GM12872 (cell line): ENCODE data around the gene GLI3.
A peak's percentile ranks its signal among the peaks of the same experiment; 100 is the strongest.

Source experiments
- CTCF ChIP-seq: IDR thresholded peaks from 3 replicates; pipeline ENCODE4 v1.5.1; 2011; ENCODE audit warnings: low read depth, mild to moderate bottlenecking, low read length, moderate library complexity; ENCODE audit not compliant: insufficient read depth

GLI3 gene

GRCh38 chr7:41979834-41980307, 257.1 kb downstream of the GLI3 start:
- TF ChIP-seq CTCF: peak; percentile 82

GRCh38 chr7:41978858-41979257, 258.2 kb downstream of the GLI3 start:
- TF ChIP-seq CTCF: no peak

- TF ChIP-seq CTCF: no peak
Observed at GRCh38 chr7:41977661-41978060, 259.3 kb downstream of the GLI3 start.

GRCh38 chr7:41977151-41977651, 259.8 kb downstream of the GLI3 start:
- peak; percentile 67 for TF ChIP-seq CTCF

DNA sequence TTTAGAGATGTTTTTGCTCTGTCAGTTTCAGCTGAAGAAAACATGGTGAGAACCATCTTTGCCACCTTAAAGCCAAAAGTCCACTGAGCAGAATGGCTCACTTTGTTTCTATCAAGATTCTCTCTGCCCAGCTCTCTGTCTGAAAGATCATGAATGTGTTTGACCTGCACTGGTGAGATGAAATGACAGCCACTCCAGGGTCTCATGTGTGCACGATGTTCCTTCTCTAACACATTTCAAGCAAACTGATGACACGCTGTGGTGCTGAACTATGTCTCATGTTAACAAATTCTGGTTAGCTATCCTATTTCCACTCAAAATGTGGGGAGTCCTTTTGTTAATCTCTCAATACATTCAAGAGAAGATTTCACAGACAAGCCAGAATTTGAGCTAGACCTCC, 260.6 kb downstream of the GLI3 start:
- no peak for TF ChIP-seq CTCF

GRCh38 chr7:41975849-41976248, 261.2 kb downstream of the GLI3 start:
- TF ChIP-seq CTCF: no peak

- no peak for TF ChIP-seq CTCF
Observed at GRCh38 chr7:41974870-41975557, 262.0 kb downstream of the GLI3 start.
